Colonic mucosa (tissue), 4 donors: Measurements from ENCODE around the gene PPP1R16B. TPM values are rescaled to one million over a fixed set of nuclear protein-coding genes. Genes with fewer than 3 reads are reported as not detected.

Experiments
- DNase-seq: peaks from one replicate; pipeline ENCODE4 v3.0.0-alpha.2; 2020
- H3K27ac ChIP-seq: fragments of 200-600 bp; one replicate; pipeline ENCODE4 v1.8.0; 2021
- H3K27me3 ChIP-seq: fragments of 200-600 bp; one replicate; pipeline ENCODE4 v1.8.0; 2021
- H3K36me3 ChIP-seq: fragments of 200-600 bp; one replicate; pipeline ENCODE4 v1.8.0; 2021
- H3K4me1 ChIP-seq: fragments of 200-600 bp; one replicate; pipeline ENCODE4 v1.8.0; 2021; ENCODE audit warnings: mild to moderate bottlenecking
- H3K4me3 ChIP-seq: fragments of 200-600 bp; one replicate; pipeline ENCODE4 v1.8.0; 2021
- H3K9ac ChIP-seq, 2 donors: one replicate each; pipeline ENCODE4 v1.7.0; 2013; ENCODE audit warnings: control low read depth in 2 of 2, low read depth in 2 of 2, low read length in 2 of 2
- H3K9me3 ChIP-seq: fragments of 200-600 bp; one replicate; pipeline ENCODE4 v1.8.0; 2021
- CTCF ChIP-seq: fragments of 200-600 bp; IDR thresholded peaks from one replicate; pipeline ENCODE4 v1.8.0; 2022; ENCODE audit warnings: antibody characterized with exemption, mild to moderate bottlenecking
- intact Hi-C: fragments of 100-400 bp; cut with DNase I; formaldehyde crosslinking; loops from one replicate; pipeline ENCODE4 v1.14.1; 2022
- total RNA-seq, 2 donors: library from RNA; stranded (reverse); fragmentation: NEBNext Ultra II Directional in 1 of 2; extraction: Animal tissue kit (Norgen Biotek cat#: 25700) in 1 of 2; gene quantifications; one replicate each; pipeline ENCODE4 v1.2.1, GENCODE V29; 2021
- donor health status: healthy.
- donor health status: DM: no; HTN: no; CAD: no.
- donor health status: DM: no; HTN: no; CAD: no.

The PPP1R16B gene
- total RNA-seq, 2 donors from 2014 or later, result 2.0 to 2.1 TPM

- intact Hi-C loops, result no loop called here
- H3K27ac ChIP-seq, result no peak overlapping the region
- DNase-seq, result no peak
These were observed 28.3 kb downstream of the PPP1R16B start for GRCh38 chr20:38833857-38834164.

GRCh38 chr20:38834868-38835267 lies 29.4 kb downstream of the PPP1R16B start:
- H3K4me1 ChIP-seq, result no peaks in the 10 kb centered on the region
- no peaks in the 10 kb centered on the region for H3K9me3 ChIP-seq
- DNase-seq, result no peak
- intact Hi-C loops, result no loop called here
- H3K27ac ChIP-seq, result no peak overlapping the region
- no peak overlapping the region for H3K4me3 ChIP-seq
- no peaks in the 10 kb centered on the region for H3K36me3 ChIP-seq
- no peaks in the 10 kb centered on the region for H3K27me3 ChIP-seq
- H3K9ac ChIP-seq, result no peak overlapping the region
- TF ChIP-seq CTCF, result no peak

More at GRCh38 chr20:38833857-38834164, 28.3 kb downstream of the PPP1R16B start:
- TF ChIP-seq CTCF, result no peak
- Histone ChIP-seq H3K27me3 (no peaks in the 10 kb centered on the region), H3K36me3 (no peaks in the 10 kb centered on the region), H3K4me1 (no peaks in the 10 kb centered on the region), H3K9me3 (no peaks in the 10 kb centered on the region), H3K4me3 (no peak overlapping the region), H3K9ac (no peak overlapping the region)

- Histone ChIP-seq H3K27me3 (no peaks in the 10 kb centered on the region), H3K27ac (no peak overlapping the region), H3K9me3 (no peaks in the 10 kb centered on the region), H3K4me3 (no peak overlapping the region), H3K36me3 (no peaks in the 10 kb centered on the region), H3K9ac (no peak overlapping the region), H3K4me1 (no peaks in the 10 kb centered on the region)
- intact Hi-C loops, result no loop called here
- no peak for TF ChIP-seq CTCF
- DNase-seq, result no peak
These were observed 30.3 kb downstream of the PPP1R16B start for GRCh38 chr20:38835792-38836191.

GRCh38 chr20:38836991-38837390 lies 31.5 kb downstream of the PPP1R16B start:
- Histone ChIP-seq H3K4me3 (no peak overlapping the region), H3K4me1 (no peaks in the 10 kb centered on the region), H3K9me3 (no peaks in the 10 kb centered on the region), H3K27ac (no peak overlapping the region), H3K9ac (no peak overlapping the region), H3K27me3 (no peaks in the 10 kb centered on the region), H3K36me3 (no peaks in the 10 kb centered on the region)
- no peak for DNase-seq
- TF ChIP-seq CTCF, result no peak
- intact Hi-C loops, result no loop called here

- DNase-seq, result no peak
- Histone ChIP-seq H3K27ac (no peak overlapping the region), H3K4me3 (no peak overlapping the region), H3K4me1 (no peaks in the 10 kb centered on the region), H3K36me3 (no peaks in the 10 kb centered on the region), H3K27me3 (no peaks in the 10 kb centered on the region), H3K9ac (no peak overlapping the region), H3K9me3 (no peaks in the 10 kb centered on the region)
- TF ChIP-seq CTCF, result no peak
- intact Hi-C loops, result no loop called here
These were observed 32.8 kb downstream of the PPP1R16B start for GRCh38 chr20:38838326-38838725.

GRCh38 chr20:38839563-38839962 lies 34.1 kb downstream of the PPP1R16B start:
- DNase-seq, result no peak
- H3K27ac ChIP-seq, result no peak overlapping the region
- no peak for TF ChIP-seq CTCF
- H3K4me3 ChIP-seq, result no peak overlapping the region
- no peaks in the 10 kb centered on the region for H3K36me3 ChIP-seq
- H3K9me3 ChIP-seq, result no peaks in the 10 kb centered on the region
- intact Hi-C loops, result no loop called here
- no peaks in the 10 kb centered on the region for H3K4me1 ChIP-seq
- H3K27me3 ChIP-seq, result no peaks in the 10 kb centered on the region
- no peak overlapping the region for H3K9ac ChIP-seq
